Epithelial cell of prostate (primary cell): ENCODE measurements around the gene CLDN14.

Experiments
- DNase-seq: peaks from one replicate; pipeline ENCODE4 v3.0.0-alpha.2; 2011; ENCODE audit warnings: low read depth, low spot score
- H3K27ac ChIP-seq: fragments of 450-650 bp; 2 replicates; pipeline ENCODE4 v1.5.1; 2017; ENCODE audit warnings: mild to moderate bottlenecking

CLDN14 gene

GRCh38 chr21:36479415-36480402, at the start of gene CLDN14:
TSS of gene CLDN14 (minus strand) at chr21:36480122. CDS start at chr21:36461695, 18,427 bp downstream.
- no peak for DNase-seq
- peak within 1 kb of the TSS; percentile 71 for H3K27ac ChIP-seq

GRCh38 chr21:36528716-36529115, 48.8 kb upstream of the CLDN14 start:
- H3K27ac ChIP-seq = no peak overlapping the region
- no peak for DNase-seq

GRCh38 chr21:36527317-36527716, 47.4 kb upstream of the CLDN14 start:
- no peak for DNase-seq
- H3K27ac ChIP-seq = no peak overlapping the region

GRCh38 chr21:36526104-36526503, 46.2 kb upstream of the CLDN14 start:
- H3K27ac ChIP-seq = no peak overlapping the region

GRCh38 chr21:36524477-36524876, 44.6 kb upstream of the CLDN14 start:
- DNase-seq = no peak
- H3K27ac ChIP-seq = no peak overlapping the region

More at GRCh38 chr21:36526104-36526503, 46.2 kb upstream of the CLDN14 start:
- DNase-seq = no peak

- no peak overlapping the region for H3K27ac ChIP-seq
- DNase-seq = no peak
These were observed 42.4 kb upstream of the CLDN14 start for GRCh38 chr21:36522219-36522808.

- no peak overlapping the region for H3K27ac ChIP-seq
- DNase-seq = no peak
These were observed 39.1 kb upstream of the CLDN14 start for GRCh38 chr21:36518883-36519492.

GRCh38 chr21:36517366-36518075, 37.6 kb upstream of the CLDN14 start:
- H3K27ac ChIP-seq = no peak overlapping the region
- DNase-seq = no peak

- no peak for DNase-seq
- H3K27ac ChIP-seq = no peak overlapping the region
These were observed 36.4 kb upstream of the CLDN14 start for GRCh38 chr21:36516281-36516680.

- no peak for DNase-seq
These were observed 33.5 kb upstream of the CLDN14 start for GRCh38 chr21:36513430-36513829.

GRCh38 chr21:36512971-36513370, 33.0 kb upstream of the CLDN14 start:
- DNase-seq = no peak
- no peak overlapping the region for H3K27ac ChIP-seq

More at GRCh38 chr21:36513430-36513829, 33.5 kb upstream of the CLDN14 start:
- no peak overlapping the region for H3K27ac ChIP-seq

GRCh38 chr21:36511484-36512220, 31.7 kb upstream of the CLDN14 start:
- DNase-seq = no peak
- H3K27ac ChIP-seq = no peak overlapping the region

GRCh38 chr21:36510911-36511310, 31.0 kb upstream of the CLDN14 start:
- DNase-seq = no peak
- H3K27ac ChIP-seq = no peak overlapping the region

- H3K27ac ChIP-seq = peak overlapping the region; percentile 15
- no peak for DNase-seq
These were observed 30.2 kb upstream of the CLDN14 start for GRCh38 chr21:36509973-36510664.

- no peak for DNase-seq
- H3K27ac ChIP-seq = no peak overlapping the region
These were observed 29.0 kb upstream of the CLDN14 start for GRCh38 chr21:36508948-36509347.

- no peak overlapping the region for H3K27ac ChIP-seq
- DNase-seq = no peak
These were observed 27.6 kb upstream of the CLDN14 start for GRCh38 chr21:36507397-36508018.

GRCh38 chr21:36506482-36506881, 26.6 kb upstream of the CLDN14 start:
- DNase-seq = no peak
- no peak overlapping the region for H3K27ac ChIP-seq
